A549 (cell line): ENCODE results near the gene CD7.

Experiments used
- CBX8 ChIP-seq: fragments of 200-600 bp; sonication (generic); IDR thresholded peaks from 2 replicates; pipeline ENCODE4 v1.6.1; 2016
- CHD2 ChIP-seq: fragments of 150-350 bp; IDR thresholded peaks from 2 replicates; pipeline ENCODE4 v1.6.1; 2014; ENCODE audit warnings: low read length; ENCODE audit not compliant: partially characterized antibody
- CTCF ChIP-seq: fragments of >200 bp; sonication (Bioruptor Twin); formaldehyde crosslinking; IDR thresholded peaks from 3 replicates; pipeline ENCODE4 v1.5.1; 2016
- ELK1 ChIP-seq: fragments of 150-350 bp; IDR thresholded peaks from 2 replicates; pipeline ENCODE4 v1.6.1; 2014; ENCODE audit warnings: low read depth, mild to moderate bottlenecking, low read length
- MYC ChIP-seq: IDR thresholded peaks from 2 replicates; pipeline ENCODE4 v1.6.1; 2012; ENCODE audit warnings: mild to moderate bottlenecking, inconsistent platforms, low read length, improper control_type of control experiment, borderline replicate concordance
- POLR2A ChIP-seq: IDR thresholded peaks from 2 replicates; pipeline ENCODE4 v1.6.1; 2012; ENCODE audit warnings: mild to moderate bottlenecking, low read length
- RCOR1 ChIP-seq: fragments of 150-350 bp; IDR thresholded peaks from 2 replicates; pipeline ENCODE4 v1.6.1; 2014; ENCODE audit warnings: antibody characterized with exemption, low read length, low read depth
- REST ChIP-seq: fragments of 200-600 bp; sonication (generic); IDR thresholded peaks from 2 replicates; pipeline ENCODE4 v1.6.1; 2016; ENCODE audit warnings: antibody characterized with exemption, mild to moderate bottlenecking, moderate library complexity

GRCh38 chr17:82342361-82343079 is 25.1 kb upstream of the CD7 start:
- TF ChIP-seq MYC, result no peak
- TF ChIP-seq RCOR1, result no peak
- TF ChIP-seq POLR2A, result no peak
- TF ChIP-seq ELK1, result no peak
- TF ChIP-seq CBX8, result no peak
- TF ChIP-seq CTCF, result no peak
- no peak for TF ChIP-seq REST
- TF ChIP-seq CHD2, result no peak
